GM19035 (cell line): ENCODE measurements around the gene PPIL6.

Experiments
- ATAC-seq: cut with Tn5 transposase; IDR thresholded peaks from one replicate; pipeline ENCODE4 v1.9.1; 2021; ENCODE audit not compliant: unreplicated experiment

The PPIL6 gene

GRCh38 chr6:109406196-109406595, 34.2 kb downstream of the PPIL6 start:
- no peak for ATAC-seq

GRCh38 chr6:109397020-109397419, 43.4 kb downstream of the PPIL6 start:
- no peak for ATAC-seq

- no peak for ATAC-seq
These were observed 44.2 kb downstream of the PPIL6 start for GRCh38 chr6:109396046-109396718.

- no peak for ATAC-seq
These were observed 46.5 kb downstream of the PPIL6 start for GRCh38 chr6:109393886-109394281.

GRCh38 chr6:109393157-109393885, 47.1 kb downstream of the PPIL6 start:
- ATAC-seq = no peak

- ATAC-seq = no peak
These were observed 50.7 kb downstream of the PPIL6 start for GRCh38 chr6:109389650-109390274.

GRCh38 chr6:109388265-109388664, 52.2 kb downstream of the PPIL6 start:
- no peak for ATAC-seq

GRCh38 chr6:109383438-109383940, 56.9 kb downstream of the PPIL6 start:
- ATAC-seq = no peak

GRCh38 chr6:109382576-109383437, 57.6 kb downstream of the PPIL6 start:
- ATAC-seq = peak; percentile 71

GRCh38 chr6:109381747-109382575, 58.5 kb downstream of the PPIL6 start, which contains the start of gene CD164:
CD164 (minus strand) TSS chr6:109382467; CDS start chr6:109382378, 89 bp downstream.
- peak; percentile 53 for ATAC-seq

- ATAC-seq = no peak
These were observed 59.2 kb downstream of the PPIL6 start for GRCh38 chr6:109381061-109381746.

GRCh38 chr6:109379711-109380110, 60.7 kb downstream of the PPIL6 start:
- no peak for ATAC-seq

GRCh38 chr6:109377717-109378116, 62.7 kb downstream of the PPIL6 start:
- no peak for ATAC-seq

GRCh38 chr6:109374326-109374892, 66.0 kb downstream of the PPIL6 start:
- no peak for ATAC-seq

- ATAC-seq = peak; percentile 94
These were observed 66.7 kb downstream of the PPIL6 start for GRCh38 chr6:109373762-109374161.

- ATAC-seq = peak; percentile 18
These were observed 67.1 kb downstream of the PPIL6 start for GRCh38 chr6:109373331-109373730.

- no peak for ATAC-seq
These were observed 68.3 kb downstream of the PPIL6 start for GRCh38 chr6:109372130-109372529.

- ATAC-seq = no peak
These were observed 69.6 kb downstream of the PPIL6 start for GRCh38 chr6:109370792-109371191.

GRCh38 chr6:109370336-109370735, 70.1 kb downstream of the PPIL6 start:
- no peak for ATAC-seq
